Right lobe of liver (tissue), 4 donors: ENCODE measurements around the gene ASB16.
A peak's percentile ranks its signal among the peaks of the same experiment; 100 is the strongest.

Experiments
- CTCF ChIP-seq, 4 donors: fragments of 200-600 bp in 3 of 4; fragments of 450-650 bp in 1 of 4; IDR thresholded peaks; one replicate each; pipeline versions ENCODE4 v1.5.1 to v1.8.0; 2016 to 2022; ENCODE audit warnings: antibody characterized with exemption in 4 of 4, mild to moderate bottlenecking in 2 of 4
- POLR2A ChIP-seq: fragments of 450-650 bp; IDR thresholded peaks from one replicate; pipeline ENCODE4 v1.6.1; 2017; ENCODE audit warnings: antibody characterized with exemption, mild to moderate bottlenecking
- donor health status: DM: no; HTN: no; CAD: no.
- donor health status: DM: no; HTN: no; CAD: no.
- donor health status: DM: no; HTN: yes; CAD: no.

GRCh38 chr17:44199553-44200477 lies 29.3 kb downstream of the ASB16 start, which contains the start of gene ATXN7L3:
- TF ChIP-seq CTCF (IDR thresholded peaks at IDR 0.05), result no peak
- peak; percentile 39 for TF ChIP-seq POLR2A
